ENCODE results near the gene FKBP10. TPM values are rescaled to one million over a fixed set of nuclear protein-coding genes. Genes with fewer than 3 reads are reported as not detected.
"Not testable (repeated sequence)": the region's sequence is repeated elsewhere in the genome, so short reads cannot be mapped to it uniquely, and the experiment has no call there.

The FKBP10 gene
- total RNA-seq, 4 donors from 2014 or later = 30.5 to 53.1 (median 42.3) TPM

GRCh38 chr17:41822216-41823140 is 9.7 kb downstream of the FKBP10 start:
- DNase-seq (ENCODE audit: low spot score) (no peak), ATAC-seq (ENCODE audit: low FRiP score) (no peak)
- TF ChIP-seq CTCF (IDR thresholded peaks at IDR 0.05) = no peak

DNA sequence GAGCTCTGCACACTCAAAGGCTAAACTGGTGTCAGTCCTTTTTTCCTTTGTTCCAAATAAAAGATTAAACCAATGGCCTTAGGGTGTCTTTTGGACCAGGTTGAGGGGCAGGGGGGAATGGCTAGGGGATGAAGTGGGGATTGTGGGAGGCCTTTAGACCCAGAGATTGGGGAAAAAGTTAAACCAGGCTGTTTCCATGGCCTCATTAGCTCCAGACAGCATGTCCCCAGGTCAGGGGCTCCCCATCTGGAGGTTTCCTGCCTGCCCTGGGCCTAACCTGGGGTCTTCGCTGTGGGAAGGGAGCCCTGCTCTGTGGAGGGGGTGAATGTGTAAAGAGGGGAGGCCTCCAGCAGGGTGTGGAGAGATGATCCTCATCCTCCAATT is 10.3 kb downstream of the FKBP10 start:
- TF ChIP-seq CTCF (IDR thresholded peaks at IDR 0.05) = no peak
- no peak for ATAC-seq (ENCODE audit: low FRiP score)
- DNase-seq (ENCODE audit: low spot score) = no peak

DNA sequence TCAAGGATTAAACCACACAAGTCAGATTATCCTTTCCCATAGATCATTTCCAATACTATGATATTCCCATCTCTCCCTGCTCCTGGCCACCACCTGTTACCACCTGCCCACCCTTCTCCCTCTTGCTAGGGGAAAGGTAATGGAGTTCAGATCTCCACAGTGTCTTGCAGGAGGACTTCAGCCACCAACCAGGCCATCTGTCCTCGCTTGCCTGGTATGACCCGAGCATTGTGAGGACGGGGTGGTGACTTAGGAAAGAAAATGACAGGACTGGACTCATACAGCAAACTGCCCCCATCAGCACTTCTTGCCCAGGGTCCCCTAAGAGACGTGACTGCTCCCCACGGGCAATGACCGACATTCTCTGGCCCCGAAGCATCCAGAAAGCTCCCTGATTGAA is 10.8 kb downstream of the FKBP10 start:
- no peak for DNase-seq (ENCODE audit: low spot score)
- ATAC-seq (ENCODE audit: low FRiP score) = no peak
- TF ChIP-seq CTCF (IDR thresholded peaks at IDR 0.05) = no peak

DNA sequence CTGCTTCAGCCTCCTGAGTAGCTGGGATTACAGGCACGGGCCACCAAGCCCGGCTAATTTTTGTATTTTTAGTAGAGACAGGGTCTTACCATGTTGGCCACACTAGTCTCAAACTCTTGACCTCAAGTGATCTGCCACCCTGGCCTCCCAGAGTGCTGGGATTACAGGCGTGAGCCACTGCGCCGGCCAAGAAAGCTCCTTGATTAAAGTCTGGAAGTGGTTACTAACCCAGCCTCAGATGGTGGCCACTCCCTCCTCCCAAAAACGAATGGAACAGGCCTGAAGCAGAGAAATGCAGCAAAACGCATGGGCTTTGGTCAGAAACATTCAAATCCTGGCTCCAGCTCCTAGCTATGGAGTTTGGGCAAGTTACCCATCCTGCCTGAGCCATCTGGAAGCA is 11.3 kb downstream of the FKBP10 start:
- DNase-seq (ENCODE audit: low spot score) (no peak), ATAC-seq (ENCODE audit: low FRiP score) (no peak)
- no peak for TF ChIP-seq CTCF (IDR thresholded peaks at IDR 0.05)

DNA sequence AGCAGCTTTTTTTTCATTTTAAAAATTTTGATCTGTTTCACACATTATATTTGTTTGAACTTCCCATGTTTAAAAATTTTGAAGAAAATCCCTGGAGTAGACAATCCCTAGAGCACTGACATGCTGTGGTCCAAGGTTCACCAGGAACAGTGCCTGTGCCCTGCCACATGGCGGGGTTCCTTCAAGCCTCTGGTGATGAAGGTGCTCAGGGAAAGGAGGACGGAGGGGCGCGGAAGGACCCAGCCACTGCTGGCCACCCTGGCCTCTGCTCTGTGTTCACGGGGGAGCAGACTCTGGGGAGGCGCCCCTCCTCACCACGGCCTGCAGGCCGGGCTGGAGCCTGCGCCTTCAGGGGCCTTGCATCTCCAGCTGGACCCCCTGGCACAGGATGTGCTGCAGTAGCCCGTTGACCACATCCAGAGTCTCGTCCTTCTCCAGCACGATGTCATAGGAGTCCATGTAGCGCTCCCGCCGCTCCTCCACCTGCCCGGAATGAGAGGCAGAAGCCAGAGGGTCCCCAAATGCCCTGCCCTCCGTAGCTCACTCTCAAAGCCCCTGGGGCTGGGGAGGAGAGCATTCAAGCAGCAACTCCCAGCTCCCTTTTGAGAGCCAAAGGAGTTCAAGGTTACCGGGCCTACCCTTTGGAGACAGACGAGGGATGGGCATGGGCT is 12.5 kb downstream of the FKBP10 start:
- ATAC-seq (ENCODE audit: low FRiP score) (no peak), DNase-seq (ENCODE audit: low spot score) (no peak)
- TF ChIP-seq CTCF (IDR thresholded peaks at IDR 0.05) = no peak

DNA sequence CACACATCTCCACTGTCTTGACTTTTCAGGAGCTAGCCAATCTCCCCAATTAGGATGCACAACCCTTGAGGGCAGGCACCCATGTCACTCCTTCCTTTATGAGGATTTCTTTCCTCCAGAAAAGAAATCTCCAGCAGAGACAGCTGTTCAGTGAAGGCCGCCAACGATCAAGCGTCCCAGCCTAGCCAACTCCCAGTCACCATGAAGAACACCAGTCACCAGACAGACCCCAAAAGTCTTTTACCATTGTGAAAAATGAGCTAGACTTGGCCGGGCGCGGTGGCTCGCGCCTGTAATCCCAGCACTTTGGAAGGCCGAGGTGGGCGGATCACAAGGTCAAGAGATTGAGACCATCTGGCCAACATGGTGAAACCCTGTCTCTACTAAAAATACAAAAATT is 17.2 kb downstream of the FKBP10 start:
- not testable (repeated sequence) for DNase-seq (ENCODE audit: low spot score); ATAC-seq (ENCODE audit: low FRiP score)

DNA sequence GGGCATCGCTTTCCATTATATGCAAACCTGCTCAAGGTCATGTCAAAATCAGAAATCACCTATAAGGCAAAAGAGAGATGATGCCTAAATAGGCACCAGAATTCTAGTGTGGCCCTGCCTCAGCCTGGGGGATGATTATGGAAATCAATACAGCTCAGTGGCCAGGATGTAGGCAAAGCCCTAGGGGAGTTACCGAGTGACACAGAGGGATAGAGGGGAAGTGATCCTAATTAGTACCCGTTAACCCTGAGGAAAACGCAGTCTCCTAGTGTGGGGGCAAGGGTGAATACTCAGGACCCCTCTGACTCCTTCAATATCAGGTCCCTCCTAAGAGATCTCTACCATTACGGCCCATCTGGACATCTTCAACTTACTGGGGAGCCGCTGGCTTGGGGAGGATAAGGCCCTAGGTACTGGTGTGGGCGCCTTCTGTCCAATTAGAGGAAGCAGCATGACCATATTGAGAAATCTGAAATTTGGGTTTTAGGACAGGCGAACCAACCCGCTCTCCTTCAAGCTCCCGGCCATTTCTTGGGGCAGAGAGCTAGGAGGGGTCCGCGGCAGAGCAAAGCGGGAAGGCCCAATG is 22.5 kb downstream of the FKBP10 start:
- TF ChIP-seq CTCF (IDR thresholded peaks at IDR 0.05) = no peak
- no peak for DNase-seq (ENCODE audit: low spot score)
- ATAC-seq (ENCODE audit: low FRiP score) = peak; percentile 42

Data from omental fat pad (tissue), 4 donors.